Measurements from ENCODE around the gene PTGES3L. TPM values are rescaled to one million over a fixed set of nuclear protein-coding genes. Genes with fewer than 3 reads are reported as not detected.

The PTGES3L gene
- total RNA-seq, 1 experiment from 2014 or later = 1.7 TPM

GRCh38 chr17:43018008-43018853 is 38.4 kb upstream of the PTGES3L start:
- ChIA-PET POLR2A (interaction anchor here (1.4 kb wide), 1 partner anchor 11 kb away, joined by 3 read pairs; no protein-coding TSS in a partner anchor), RAD21 (ENCODE audit: low non-redundant PET in 1 of 2, low total read pairs in 2 of 2, uncharacterized antibody in 2 of 2, unreplicated experiment in 2 of 2) (no interaction called here), CTCF (no interaction called here)
- H3K4me1 ChIP-seq (ENCODE audit: control insufficient read depth in 1 of 2, insufficient read depth in 2 of 2, low read length in 2 of 2) = peaks cover 6 to 26% of the 10 kb centered on the region in 2 experiments; a peak in 3 of 4 replicates
- TF ChIP-seq TCF7L2 (IDR thresholded peaks at IDR 0.05; ENCODE audit: borderline replicate concordance, extremely low read depth, insufficient read depth, insufficient read length) = no peak
- TF ChIP-seq, protein P1, sequence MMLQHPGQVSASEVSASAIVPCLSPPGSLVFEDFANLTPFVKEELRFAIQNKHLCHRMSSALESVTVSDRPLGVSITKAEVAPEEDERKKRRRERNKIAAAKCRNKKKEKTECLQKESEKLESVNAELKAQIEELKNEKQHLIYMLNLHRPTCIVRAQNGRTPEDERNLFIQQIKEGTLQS (IDR thresholded peaks at IDR 0.05) = no peak
- no peak for TF ChIP-seq ZNF274 (IDR thresholded peaks at IDR 0.05; ENCODE audit: low read depth, low read length)
- no peak for TF ChIP-seq ZFX (IDR thresholded peaks at IDR 0.05)
- intact Hi-C loops (cut with micrococcal nuclease) = no loop called here
- no peak overlapping the region for H2AFZ ChIP-seq (ENCODE audit: low read depth, low read length, poor library complexity, severe bottlenecking)
- peaks cover 0 to 9% of the 10 kb centered on the region in 2 experiments; a peak in 3 of 4 replicates for H3K36me3 ChIP-seq (ENCODE audit: control insufficient read depth in 1 of 2, insufficient read depth in 2 of 2, low read length in 2 of 2)
- no peak for DNase-seq (ENCODE audit: low read depth, low spot score)
- H3K9ac ChIP-seq (ENCODE audit: low read length) = no peak overlapping the region
- peaks cover 8% of the 10 kb centered on the region; the same call in 1 of the 2 replicates for H3K79me2 ChIP-seq (ENCODE audit: insufficient read depth, low read length)
- no TSS peak for BruUV-seq (replicated peaks)
- H3K27ac ChIP-seq (ENCODE audit: low read depth, low read length) = no peak overlapping the region
- no peaks in the 10 kb centered on the region for H3K9me2 ChIP-seq (ENCODE audit: insufficient read depth)
- H4K20me1 ChIP-seq (ENCODE audit: insufficient read depth) = no peaks in the 10 kb centered on the region
- ATAC-seq = no peak
- H3K9me3 ChIP-seq (ENCODE audit: control insufficient read depth in 1 of 2, insufficient read depth in 1 of 2, low read depth in 1 of 2, low read length in 2 of 2) = no peaks in the 10 kb centered on the region
- no peaks in the 10 kb centered on the region for H3K27me3 ChIP-seq (ENCODE audit: insufficient read depth, low read length)
- no peak overlapping the region for H3K4me2 ChIP-seq (ENCODE audit: low read length)
- no peak overlapping the region for H3K4me3 ChIP-seq (replicated peaks in 1 of 2; ENCODE audit: low read depth in 1 of 2, low read length in 2 of 2)

- H3K4me1 ChIP-seq (ENCODE audit: control insufficient read depth in 1 of 2, insufficient read depth in 2 of 2, low read length in 2 of 2) = peaks cover 3 to 24% of the 10 kb centered on the region in 2 experiments; a peak in 3 of 4 replicates
- no peak overlapping the region for H2AFZ ChIP-seq (ENCODE audit: low read depth, low read length, poor library complexity, severe bottlenecking)
- no peaks in the 10 kb centered on the region for H3K9me2 ChIP-seq (ENCODE audit: insufficient read depth)
- ATAC-seq = no peak
- no TSS peak for BruUV-seq (replicated peaks)
- H3K9me3 ChIP-seq (ENCODE audit: control insufficient read depth in 1 of 2, insufficient read depth in 1 of 2, low read depth in 1 of 2, low read length in 2 of 2) = no peaks in the 10 kb centered on the region
- no peak overlapping the region for H3K4me2 ChIP-seq (ENCODE audit: low read length)
- CTCF ChIA-PET = no interaction called here
- H3K36me3 ChIP-seq (ENCODE audit: control insufficient read depth in 1 of 2, insufficient read depth in 2 of 2, low read length in 2 of 2) = peaks cover 0 to 9% of the 10 kb centered on the region in 2 experiments; a peak in 3 of 4 replicates
- DNase-seq (ENCODE audit: low read depth, low spot score) = no peak
- no peaks in the 10 kb centered on the region for H3K27me3 ChIP-seq (ENCODE audit: insufficient read depth, low read length)
- H3K27ac ChIP-seq (ENCODE audit: low read depth, low read length) = no peak overlapping the region
- H4K20me1 ChIP-seq (ENCODE audit: insufficient read depth) = no peaks in the 10 kb centered on the region
- POLR2A ChIA-PET = no interaction called here
- 0 out of 2 replicates have a peak, but pooled peaks have one; percentile 5 for TF ChIP-seq POLR2AphosphoS5 (IDR thresholded peaks at IDR 0.05; ENCODE audit: low read depth, low read length)
- TF ChIP-seq, protein P1 (IDR thresholded peaks at IDR 0.05) = no peak
- H3K4me3 ChIP-seq (replicated peaks in 1 of 2; ENCODE audit: low read depth in 1 of 2, low read length in 2 of 2) = no peak overlapping the region
- RAD21 ChIA-PET (ENCODE audit: low non-redundant PET in 1 of 2, low total read pairs in 2 of 2, uncharacterized antibody in 2 of 2, unreplicated experiment in 2 of 2) = no interaction called here
- no peak overlapping the region for H3K9ac ChIP-seq (ENCODE audit: low read length)
- intact Hi-C loops (cut with micrococcal nuclease) = no loop called here
- peaks cover 4% of the 10 kb centered on the region; the same call in 1 of the 2 replicates for H3K79me2 ChIP-seq (ENCODE audit: insufficient read depth, low read length)
Observed at GRCh38 chr17:43016216-43016615, 36.3 kb upstream of the PTGES3L start.

All from HCT116 (cell line).